ENCODE measurements around the gene MTMR3.

The MTMR3 gene

DNA sequence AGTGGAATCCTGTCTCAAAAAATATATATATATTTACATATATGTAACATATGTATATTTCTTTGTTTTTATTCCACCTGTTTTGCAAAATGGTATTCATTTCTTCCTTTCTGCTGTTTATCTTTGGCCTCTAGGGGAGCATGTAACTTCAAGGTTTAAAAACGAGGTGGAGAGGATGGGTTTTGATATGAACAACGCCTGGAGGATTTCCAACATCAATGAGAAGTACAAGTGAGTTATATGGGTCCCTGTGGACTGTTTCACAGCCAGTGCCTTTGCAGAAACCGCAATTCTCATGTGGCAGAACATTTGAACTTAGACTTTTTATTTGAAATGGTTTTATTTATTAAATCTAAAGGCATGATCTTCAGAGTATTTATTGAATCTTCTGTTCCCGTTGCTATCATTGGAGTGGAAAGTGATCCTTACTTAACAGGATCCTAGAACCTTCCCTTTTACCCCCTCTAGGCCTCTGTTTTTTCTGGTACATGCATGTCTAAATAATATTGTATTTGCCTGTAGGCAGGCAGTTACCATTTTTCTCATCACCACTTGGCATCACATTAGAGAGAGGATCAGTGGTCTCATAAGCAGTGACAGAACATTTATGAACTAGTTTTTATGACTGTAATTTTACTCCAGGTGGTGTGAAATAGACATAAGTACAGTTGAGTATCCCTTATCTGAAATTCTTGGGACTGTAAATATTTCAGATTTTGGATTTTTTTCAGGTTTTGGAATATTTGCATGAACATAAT is 115.8 kb downstream of the MTMR3 start:
- no peak overlapping the region for H3K4me3 ChIP-seq (ENCODE audit: low read length)
- H3K27ac ChIP-seq (ENCODE audit: low read length): no peak overlapping the region
- H3K9ac ChIP-seq (ENCODE audit: low read length): no peak overlapping the region
- no peaks in the 10 kb centered on the region for H3F3A ChIP-seq (ENCODE audit: insufficient read depth, low read length)
- no peak overlapping the region for H3K4me2 ChIP-seq (ENCODE audit: low read depth, low read length)
- no peaks in the 10 kb centered on the region for H3K36me3 ChIP-seq (replicated peaks; ENCODE audit: insufficient read depth, low read length)
- DNase-seq: no peak
- no peaks in the 10 kb centered on the region for H3K79me2 ChIP-seq (ENCODE audit: low read length)
- no peaks in the 10 kb centered on the region for H3K27me3 ChIP-seq (replicated peaks; ENCODE audit: insufficient read depth, low read length)
- no peaks in the 10 kb centered on the region for H3K9me3 ChIP-seq (replicated peaks; ENCODE audit: insufficient read depth, low read length)
- no peak for TF ChIP-seq EZH2phosphoT487 (IDR thresholded peaks at IDR 0.05; ENCODE audit: low read length)
- TF ChIP-seq, protein P1, sequence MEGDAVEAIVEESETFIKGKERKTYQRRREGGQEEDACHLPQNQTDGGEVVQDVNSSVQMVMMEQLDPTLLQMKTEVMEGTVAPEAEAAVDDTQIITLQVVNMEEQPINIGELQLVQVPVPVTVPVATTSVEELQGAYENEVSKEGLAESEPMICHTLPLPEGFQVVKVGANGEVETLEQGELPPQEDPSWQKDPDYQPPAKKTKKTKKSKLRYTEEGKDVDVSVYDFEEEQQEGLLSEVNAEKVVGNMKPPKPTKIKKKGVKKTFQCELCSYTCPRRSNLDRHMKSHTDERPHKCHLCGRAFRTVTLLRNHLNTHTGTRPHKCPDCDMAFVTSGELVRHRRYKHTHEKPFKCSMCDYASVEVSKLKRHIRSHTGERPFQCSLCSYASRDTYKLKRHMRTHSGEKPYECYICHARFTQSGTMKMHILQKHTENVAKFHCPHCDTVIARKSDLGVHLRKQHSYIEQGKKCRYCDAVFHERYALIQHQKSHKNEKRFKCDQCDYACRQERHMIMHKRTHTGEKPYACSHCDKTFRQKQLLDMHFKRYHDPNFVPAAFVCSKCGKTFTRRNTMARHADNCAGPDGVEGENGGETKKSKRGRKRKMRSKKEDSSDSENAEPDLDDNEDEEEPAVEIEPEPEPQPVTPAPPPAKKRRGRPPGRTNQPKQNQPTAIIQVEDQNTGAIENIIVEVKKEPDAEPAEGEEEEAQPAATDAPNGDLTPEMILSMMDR (IDR thresholded peaks at IDR 0.05; ENCODE audit: low read length): 0 out of 2 replicates have a peak, but pooled peaks have one; percentile 15
- no peaks in the 10 kb centered on the region for H3K9me2 ChIP-seq (replicated peaks; ENCODE audit: insufficient read depth, low read length)
- H3K4me1 ChIP-seq (ENCODE audit: low read length): no peaks in the 10 kb centered on the region
- no peak overlapping the region for H2AFZ ChIP-seq (ENCODE audit: low read length)
- H4K20me1 ChIP-seq (ENCODE audit: insufficient read depth, low read length): no peaks in the 10 kb centered on the region

DNA sequence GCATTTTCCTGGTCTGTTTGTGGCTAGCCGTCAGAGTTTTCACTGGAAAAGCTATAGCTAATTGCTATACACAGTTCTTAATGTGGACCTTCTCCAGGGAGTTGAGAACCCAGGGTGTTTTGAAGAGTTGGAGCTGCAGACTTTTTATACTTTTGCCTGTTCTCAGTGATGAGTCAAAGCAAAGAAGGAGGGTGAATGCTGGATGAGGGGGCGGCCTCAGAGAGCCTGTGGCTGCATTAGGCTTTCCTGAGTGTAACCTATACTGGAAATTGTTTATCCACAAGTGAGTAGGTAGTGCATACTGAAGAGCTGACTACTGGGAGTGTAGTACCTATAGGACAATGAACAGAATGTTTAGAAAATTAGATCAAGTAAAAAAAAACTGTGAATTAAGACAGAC is 117.6 kb downstream of the MTMR3 start:
- H3K79me2 ChIP-seq (ENCODE audit: low read length): no peaks in the 10 kb centered on the region
- H4K20me1 ChIP-seq (ENCODE audit: insufficient read depth, low read length): no peaks in the 10 kb centered on the region
- TF ChIP-seq EZH2phosphoT487 (IDR thresholded peaks at IDR 0.05; ENCODE audit: low read length): no peak
- no peak overlapping the region for H3K4me3 ChIP-seq (ENCODE audit: low read length)
- no peaks in the 10 kb centered on the region for H3K4me1 ChIP-seq (ENCODE audit: low read length)
- H3K9me2 ChIP-seq (replicated peaks; ENCODE audit: insufficient read depth, low read length): no peaks in the 10 kb centered on the region
- no peaks in the 10 kb centered on the region for H3F3A ChIP-seq (ENCODE audit: insufficient read depth, low read length)
- H3K9ac ChIP-seq (ENCODE audit: low read length): no peak overlapping the region
- no peaks in the 10 kb centered on the region for H3K9me3 ChIP-seq (replicated peaks; ENCODE audit: insufficient read depth, low read length)
- no peak for DNase-seq
- H3K27me3 ChIP-seq (replicated peaks; ENCODE audit: insufficient read depth, low read length): no peaks in the 10 kb centered on the region
- H3K4me2 ChIP-seq (ENCODE audit: low read depth, low read length): no peak overlapping the region
- H3K36me3 ChIP-seq (replicated peaks; ENCODE audit: insufficient read depth, low read length): no peaks in the 10 kb centered on the region
- H2AFZ ChIP-seq (ENCODE audit: low read length): no peak overlapping the region
- H3K27ac ChIP-seq (ENCODE audit: low read length): no peak overlapping the region

DNA sequence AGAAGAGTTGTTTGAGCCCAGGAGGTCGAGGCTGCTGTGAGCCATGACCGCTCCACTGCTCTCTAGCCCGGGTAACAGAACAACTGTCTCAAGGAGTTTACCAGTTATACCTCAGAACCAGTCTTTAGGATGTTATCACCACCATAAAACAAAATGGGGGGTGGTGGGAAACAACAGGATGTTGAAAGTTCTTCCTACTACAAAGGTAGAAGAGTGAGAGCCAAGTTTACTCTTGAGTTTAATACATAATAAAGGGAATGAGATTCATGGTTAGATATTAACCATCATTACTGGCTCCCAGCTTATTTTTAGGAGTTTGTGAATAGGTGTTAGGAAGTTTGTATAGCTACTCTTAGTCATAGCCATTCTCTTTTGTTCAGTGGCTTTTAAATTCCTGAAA is 118.5 kb downstream of the MTMR3 start:
- no peaks in the 10 kb centered on the region for H3K36me3 ChIP-seq (replicated peaks; ENCODE audit: insufficient read depth, low read length)

More for the DNA sequence above, 118.5 kb downstream of the MTMR3 start:
- H3K9me2 ChIP-seq (replicated peaks; ENCODE audit: insufficient read depth, low read length): no peaks in the 10 kb centered on the region
- H3K9me3 ChIP-seq (replicated peaks; ENCODE audit: insufficient read depth, low read length): no peaks in the 10 kb centered on the region
- H3K9ac ChIP-seq (ENCODE audit: low read length): no peak overlapping the region
- H2AFZ ChIP-seq (ENCODE audit: low read length): no peak overlapping the region
- no peaks in the 10 kb centered on the region for H4K20me1 ChIP-seq (ENCODE audit: insufficient read depth, low read length)
- H3K4me3 ChIP-seq (ENCODE audit: low read length): no peak overlapping the region
- no peaks in the 10 kb centered on the region for H3K79me2 ChIP-seq (ENCODE audit: low read length)
- no peaks in the 10 kb centered on the region for H3K4me1 ChIP-seq (ENCODE audit: low read length)
- no peak for TF ChIP-seq EZH2 (optimal IDR thresholded peaks at IDR 0.05; ENCODE audit: low read depth, low read length)
- TF ChIP-seq, protein P1 (IDR thresholded peaks at IDR 0.05; ENCODE audit: low read length): no peak
- TF ChIP-seq EZH2phosphoT487 (IDR thresholded peaks at IDR 0.05; ENCODE audit: low read length): no peak
- no peaks in the 10 kb centered on the region for H3F3A ChIP-seq (ENCODE audit: insufficient read depth, low read length)
- H3K4me2 ChIP-seq (ENCODE audit: low read depth, low read length): no peak overlapping the region
- no peak for DNase-seq
- no peak overlapping the region for H3K27ac ChIP-seq (ENCODE audit: low read length)
- no peaks in the 10 kb centered on the region for H3K27me3 ChIP-seq (replicated peaks; ENCODE audit: insufficient read depth, low read length)

All from MM.1S (cell line).